Lung microvascular endothelial cell (primary cell): ENCODE measurements around the gene LRP1B. TPM values are rescaled to one million over a fixed set of nuclear protein-coding genes. Genes with fewer than 3 reads are reported as not detected.

Source experiments
- DNase-seq, 2 donors: peaks; one replicate each; pipeline versions ENCODE4 v3.0.0 to v3.0.0-alpha.2; 2010; ENCODE audit warnings: low read depth in 2 of 2
- total RNA-seq: library from RNA; depleted of rRNA; stranded (reverse); fragments of >200 nt; gene quantifications from 2 replicates; pipeline ENCODE4 v1.2.1, GENCODE V29; 2014

Gene LRP1B
- total RNA-seq, 1 donor from 2014 or later, result not detected

DNA sequence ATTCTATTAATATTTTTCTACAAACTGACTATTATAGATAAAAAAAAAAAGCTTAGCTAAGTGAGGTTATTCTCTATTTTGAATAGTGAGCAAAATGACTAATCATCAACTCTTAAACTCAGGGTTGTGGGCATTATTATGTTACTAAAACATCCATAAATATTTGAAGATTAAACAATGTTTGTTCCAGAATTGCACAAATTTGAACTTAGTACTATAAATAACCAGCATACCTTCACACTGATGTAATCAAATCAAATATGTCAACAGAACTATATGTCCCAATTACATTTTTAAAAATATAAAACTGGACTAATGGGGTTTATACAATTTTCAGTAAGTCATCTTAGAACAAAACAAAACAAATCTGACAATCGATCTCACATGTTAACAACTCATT, 800.9 kb downstream of the LRP1B start:
- no peak for DNase-seq

GRCh38 chr2:141323571-141323970, 807.2 kb downstream of the LRP1B start:
- no peak for DNase-seq

- DNase-seq, result no peak
Observed at GRCh38 chr2:141317986-141318385, 812.8 kb downstream of the LRP1B start.

DNA sequence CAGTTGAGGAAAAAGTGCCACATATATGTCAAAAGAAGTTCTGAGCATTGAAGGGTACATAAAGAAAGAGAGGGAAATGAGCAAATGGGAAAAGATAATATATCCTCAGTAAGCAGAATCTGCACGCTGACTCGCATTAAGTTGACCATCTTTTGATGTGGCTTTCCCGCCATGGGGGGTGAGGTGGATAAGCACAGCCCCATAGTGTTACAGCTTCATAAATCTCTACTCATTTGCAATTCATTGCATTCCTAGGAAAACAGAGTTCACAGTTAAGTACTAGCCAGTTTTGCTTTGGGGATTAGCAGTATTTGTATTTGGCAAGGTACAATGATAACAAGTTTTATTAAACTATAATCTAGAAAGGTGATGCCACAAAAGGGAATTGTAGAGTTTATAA, 814.2 kb downstream of the LRP1B start:
- no peak for DNase-seq

GRCh38 chr2:141316103-141316502, 814.7 kb downstream of the LRP1B start:
- no peak for DNase-seq

DNA sequence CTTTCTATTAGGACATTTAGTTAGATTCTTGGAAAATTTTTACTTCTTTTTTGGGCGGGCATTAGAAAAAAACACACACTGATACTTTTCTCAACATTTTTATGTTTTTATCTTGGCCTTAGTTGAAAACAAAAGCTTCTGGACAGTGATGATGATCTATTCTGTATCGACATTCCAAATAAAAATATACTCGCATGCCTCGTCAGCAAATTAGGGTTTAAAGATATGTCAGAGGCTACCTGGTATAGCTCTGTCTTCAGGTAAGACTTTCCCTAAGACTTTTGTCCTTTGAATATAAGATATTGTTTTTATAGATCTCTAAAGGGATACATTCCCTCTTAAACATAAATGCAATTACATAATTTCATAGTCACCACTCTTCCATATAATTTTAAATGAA, 816.8 kb downstream of the LRP1B start:
- no peak for DNase-seq

DNA sequence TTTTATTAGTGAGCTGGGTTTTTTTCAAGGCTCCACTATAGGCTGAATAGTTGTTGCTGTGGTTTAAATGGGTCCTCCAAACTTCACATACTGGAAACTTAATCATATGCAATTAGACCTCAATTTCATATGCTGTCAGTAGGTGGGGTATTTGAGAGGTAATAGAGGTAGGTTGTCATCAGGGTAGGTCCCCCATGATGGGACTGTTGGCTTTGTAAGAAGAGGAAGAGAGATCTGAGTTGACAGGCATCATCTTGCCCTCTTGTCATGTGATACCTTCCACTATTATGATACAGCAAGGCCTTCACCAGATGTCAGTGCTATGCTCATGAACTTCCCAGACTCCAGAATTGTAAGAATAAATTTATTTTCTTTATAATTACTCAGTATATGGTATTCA, 819.4 kb downstream of the LRP1B start:
- no peak for DNase-seq

DNA sequence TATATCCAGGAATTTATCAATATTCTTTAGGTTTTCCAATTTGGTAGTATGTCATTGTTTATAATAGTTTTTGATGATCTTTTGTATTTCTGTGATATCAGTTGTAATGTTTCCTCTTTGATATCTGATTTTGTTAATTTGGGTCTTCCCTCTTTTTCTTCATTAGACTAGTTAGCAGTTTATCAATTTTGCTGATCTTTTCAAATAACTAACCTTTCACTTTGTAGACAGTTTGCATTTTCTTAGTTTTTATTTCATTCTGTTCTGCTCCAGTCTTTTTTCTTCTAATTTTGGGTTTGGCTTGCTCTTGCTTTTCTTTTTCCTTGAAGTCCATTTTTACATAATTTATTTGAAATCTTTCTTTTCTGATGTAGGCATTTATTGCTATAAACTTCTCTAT, 824.4 kb downstream of the LRP1B start:
- no peak for DNase-seq

GRCh38 chr2:141301551-141301950, 829.3 kb downstream of the LRP1B start:
- no peak for DNase-seq

- DNase-seq, result no peak
Observed at GRCh38 chr2:141280037-141280436, 850.8 kb downstream of the LRP1B start.

GRCh38 chr2:141271346-141271745, 859.5 kb downstream of the LRP1B start:
- no peak for DNase-seq

DNA sequence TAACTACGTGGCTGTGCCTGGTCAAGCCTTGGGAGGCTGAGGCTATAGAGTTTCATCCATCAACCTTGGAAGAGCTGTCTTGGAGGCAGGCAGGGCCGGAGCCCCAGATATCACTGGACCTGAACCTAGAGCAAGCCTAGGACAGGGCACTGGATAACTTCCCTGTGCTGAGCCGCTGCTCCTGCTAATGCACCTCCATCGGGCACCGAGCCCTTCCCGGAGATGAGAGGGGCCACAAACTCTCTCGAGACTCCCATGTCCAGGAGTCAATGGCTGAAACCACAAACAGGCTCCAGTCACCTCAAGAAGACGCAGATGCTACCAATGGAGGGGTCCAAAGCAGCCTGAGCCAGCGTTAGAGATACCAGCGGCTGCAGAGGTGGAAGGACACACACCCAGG, 866.0 kb downstream of the LRP1B start:
- DNase-seq, result no peak

- DNase-seq, result no peak
Observed at GRCh38 chr2:141260911-141261310, 869.9 kb downstream of the LRP1B start.

DNA sequence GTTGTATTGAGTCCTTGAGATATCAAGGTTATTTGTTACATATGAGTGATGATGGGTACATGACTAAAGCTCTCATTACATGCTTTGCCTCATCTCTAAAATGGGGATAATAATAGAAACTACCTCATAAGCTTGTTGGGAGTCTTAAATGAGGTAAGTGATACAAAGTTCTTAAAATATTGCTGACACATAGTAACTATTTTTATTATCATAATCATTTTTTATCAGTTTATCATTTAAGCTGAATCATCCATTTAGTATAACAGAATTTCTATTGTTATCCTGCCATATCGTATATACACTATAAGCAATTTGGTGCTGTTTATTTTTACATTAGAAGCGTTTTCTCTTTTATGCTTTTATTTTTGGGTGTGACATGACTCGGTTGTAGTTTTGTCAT, 871.1 kb downstream of the LRP1B start:
- DNase-seq, result no peak

- DNase-seq, result no peak
Observed at GRCh38 chr2:141242008-141242407, 888.8 kb downstream of the LRP1B start.

DNA sequence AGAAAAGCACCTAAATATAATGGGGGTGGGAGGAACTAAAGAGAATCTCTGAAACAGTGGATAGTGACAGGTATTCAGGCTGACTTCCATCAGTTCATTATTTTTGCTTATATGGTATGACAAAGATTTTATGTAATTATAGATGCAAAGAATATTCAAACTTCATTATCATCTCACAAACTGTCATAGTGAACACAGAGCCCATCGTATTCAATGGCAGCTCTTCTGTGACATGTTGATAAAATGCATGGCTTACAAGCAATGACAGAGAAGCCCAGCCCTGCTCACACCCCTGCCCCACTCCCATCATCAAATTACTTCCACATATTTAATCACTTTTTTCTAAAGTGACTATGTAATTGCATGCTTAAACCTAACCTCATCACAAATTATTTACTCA, 904.3 kb downstream of the LRP1B start:
- no peak for DNase-seq

DNA sequence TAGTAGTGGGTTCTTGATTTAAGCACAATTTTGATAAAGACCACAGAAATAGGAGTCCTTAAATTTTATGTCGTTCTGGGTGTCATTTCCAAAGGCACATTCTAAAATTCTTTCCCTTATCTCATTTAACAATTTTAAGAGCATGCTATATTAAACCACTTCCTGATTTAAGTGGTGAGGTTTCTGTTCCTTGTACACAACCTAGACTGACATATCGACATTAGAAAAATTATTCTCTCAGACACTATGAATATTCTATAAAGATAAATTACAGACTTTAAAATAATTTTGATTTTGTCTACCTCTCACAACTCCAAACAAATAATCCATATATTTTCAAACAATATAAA, 923.8 kb downstream of the LRP1B start:
- no peak for DNase-seq

DNA sequence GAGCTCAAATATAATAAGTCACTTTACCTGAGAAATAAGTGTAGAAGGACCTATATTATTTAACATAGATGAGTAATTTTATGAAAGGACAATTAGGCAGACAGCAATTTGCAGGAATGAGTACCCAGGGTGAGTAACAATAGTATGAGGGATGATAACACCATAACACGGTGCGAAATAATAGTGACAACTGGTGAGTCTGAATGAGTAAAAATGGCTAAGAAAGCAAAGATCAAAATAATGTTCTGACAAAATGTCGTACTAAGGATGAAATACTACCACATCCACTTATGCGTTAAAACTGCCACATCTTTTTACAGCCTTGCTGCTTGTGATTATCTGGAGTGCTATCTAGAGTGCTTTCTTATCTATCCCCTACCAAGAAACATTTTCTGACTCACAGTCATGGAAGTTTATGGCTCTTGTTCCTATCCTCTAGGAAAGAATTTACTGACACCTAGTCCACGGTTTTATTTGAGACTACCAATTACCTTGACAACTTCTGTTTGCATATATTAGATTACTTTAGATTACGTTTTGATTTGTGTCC, 929.7 kb downstream of the LRP1B start:
- DNase-seq, result no peak

DNA sequence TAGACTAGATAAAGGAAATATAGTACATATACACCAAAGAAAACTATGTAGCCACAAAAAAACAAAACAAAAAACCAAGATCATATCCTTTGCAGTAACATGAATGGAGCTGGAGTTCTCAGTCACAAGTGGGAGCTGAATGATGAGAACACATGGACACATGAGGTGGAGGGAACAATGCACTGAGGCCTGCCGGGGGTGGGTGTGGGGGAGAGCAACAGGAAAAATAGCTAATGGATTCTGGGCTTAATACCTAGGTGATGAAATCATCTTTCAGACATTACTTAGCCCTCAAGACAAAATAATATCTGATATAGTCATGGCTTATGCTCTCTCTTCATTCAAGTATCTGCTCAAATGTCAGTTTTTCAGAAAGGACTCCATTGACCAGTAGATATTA, 930.6 kb downstream of the LRP1B start:
- no peak for DNase-seq

DNA sequence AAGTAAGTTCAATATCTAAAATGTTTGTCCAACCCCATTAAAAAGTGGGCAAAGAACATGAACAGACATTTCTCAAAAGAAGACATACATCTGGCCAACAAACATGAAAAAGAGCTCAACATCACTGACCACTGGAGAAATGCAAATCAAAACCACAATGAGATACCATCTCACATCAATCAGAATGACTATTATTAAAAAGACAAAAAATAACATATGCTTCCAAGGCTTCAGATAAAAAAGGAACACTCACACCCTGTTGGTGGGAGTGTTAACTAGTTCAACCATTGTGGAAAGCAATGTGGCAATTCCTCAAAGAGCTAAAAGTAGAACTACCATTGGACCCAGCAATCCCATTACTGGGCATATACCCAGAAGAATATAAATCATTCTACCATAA, 931.1 kb downstream of the LRP1B start:
- DNase-seq, result no peak

GRCh38 chr2:141195087-141195486, 935.7 kb downstream of the LRP1B start:
- DNase-seq, result no peak

DNA sequence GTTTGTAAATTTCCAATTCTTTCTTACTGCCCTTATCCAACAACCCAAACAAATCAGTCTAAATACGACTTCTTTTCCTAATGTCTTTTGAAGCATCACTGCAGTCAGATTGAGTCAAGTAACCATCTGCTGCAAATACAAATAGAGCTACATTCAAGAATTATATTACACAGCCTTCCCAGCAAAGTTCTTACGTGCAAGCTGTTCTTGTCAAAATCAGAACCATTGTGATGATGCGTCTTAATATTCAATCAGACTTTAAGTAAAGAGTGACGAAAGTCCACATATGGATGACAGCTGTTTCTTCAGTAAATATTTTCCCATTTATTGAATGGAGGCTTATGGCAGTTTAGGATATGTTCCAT, 943.8 kb downstream of the LRP1B start:
- DNase-seq, result no peak

DNA sequence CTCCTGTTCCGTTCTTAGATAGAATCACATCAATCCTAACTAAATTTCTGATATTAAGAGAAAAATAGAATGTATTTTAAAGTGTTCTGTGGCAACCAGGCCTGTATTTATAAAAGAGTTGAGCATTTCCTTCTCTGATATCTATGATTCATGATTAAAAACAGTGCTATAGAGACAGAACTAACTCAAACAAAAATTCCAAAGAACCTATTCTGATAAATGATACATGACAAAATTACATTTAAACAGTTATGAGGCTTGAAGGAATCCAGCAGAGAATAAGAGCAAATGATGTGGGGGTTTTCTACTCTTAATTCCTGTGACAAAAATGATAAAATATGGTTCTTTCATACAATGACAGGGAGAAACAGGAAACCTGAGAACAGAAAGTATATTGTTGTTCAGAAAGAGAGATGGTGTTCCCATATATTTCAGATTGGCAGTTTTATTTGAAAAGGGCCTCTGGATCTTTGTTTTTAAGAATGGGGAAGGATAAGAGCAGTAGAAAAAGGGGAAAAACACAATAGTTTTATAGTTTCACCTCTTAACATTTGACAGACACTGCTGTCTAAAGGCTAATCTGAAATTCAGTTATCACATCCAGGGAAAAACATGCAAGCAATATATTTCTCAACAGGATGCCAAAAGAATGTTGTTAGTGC, 944.3 kb downstream of the LRP1B start:
- DNase-seq, result no peak

DNA sequence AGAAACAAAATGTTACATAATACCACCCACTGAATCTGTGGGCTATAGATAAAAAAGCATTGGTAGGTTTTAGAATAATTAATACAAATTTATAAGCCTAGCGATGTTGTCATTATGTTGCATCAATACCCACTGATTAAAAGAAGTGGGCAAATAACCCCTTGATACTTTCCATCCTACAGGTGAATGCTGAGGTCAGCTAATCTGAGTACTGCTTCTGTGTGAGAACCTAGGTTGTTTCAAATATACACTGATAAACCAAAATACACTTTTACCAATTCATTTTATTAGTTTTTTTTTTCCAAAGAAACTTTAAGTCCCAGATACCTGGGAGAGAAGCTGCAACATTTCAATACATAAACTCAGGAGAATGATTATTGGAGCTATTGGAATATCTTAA, 948.6 kb downstream of the LRP1B start:
- no peak for DNase-seq
